Muscle of leg (tissue), 11 donors: ENCODE measurements around the gene ZBTB16. TPM values are rescaled to one million over a fixed set of nuclear protein-coding genes. Genes with fewer than 3 reads are reported as not detected.

ENCODE experiments used
- DNase-seq: peaks from one replicate; pipeline ENCODE4 v3.0.0; 2013
- H3K27ac ChIP-seq: one replicate; pipeline ENCODE4 v1.5.1; 2013; ENCODE audit warnings: mild to moderate bottlenecking, low read length, control low read depth
- H3K27me3 ChIP-seq: one replicate; pipeline ENCODE4 v1.6.1; 2013; ENCODE audit warnings: low read length; ENCODE audit not compliant: control insufficient read depth, insufficient read depth
- H3K36me3 ChIP-seq: one replicate; pipeline ENCODE4 v1.6.1; 2013; ENCODE audit warnings: low read length; ENCODE audit not compliant: control insufficient read depth, insufficient read depth
- H3K4me1 ChIP-seq: one replicate; pipeline ENCODE4 v1.6.1; 2013; ENCODE audit warnings: low read length; ENCODE audit not compliant: control insufficient read depth, insufficient read depth
- H3K4me3 ChIP-seq: one replicate; pipeline ENCODE4 v1.5.1; 2013; ENCODE audit warnings: low read length, control low read depth
- H3K9me3 ChIP-seq: replicated peaks from 2 replicates; pipeline ENCODE4 v1.6.1; 2013; ENCODE audit warnings: low read depth, low read length; ENCODE audit not compliant: control insufficient read depth
- WGBS: methylation state at CpG from one replicate; pipeline ENCODE4 v1.1.5; 2013; ENCODE audit warnings: missing lambda C conversion rate; ENCODE audit not compliant: insufficient coverage; 5-methylcytosine and 5-hydroxymethylcytosine counted together
- polyA plus RNA-seq, 8 donors: library from polyadenylated mRNA; unstranded; fragments of 120-200 nt; gene quantifications; one replicate each; pipeline versions ENCODE4 v1.2.1 to v1.2.3, GENCODE V29; 2013; ENCODE audit warnings: inconsistent platforms in 1 of 8, low replicate concordance in 1 of 8; ENCODE audit not compliant: insufficient read length in 8 of 8, insufficient read depth in 1 of 8
- total RNA-seq: library from RNA; stranded (reverse); fragments of 120-200 nt; gene quantifications from one replicate; pipeline ENCODE4 v1.2.4, GENCODE V29; 2013

Gene ZBTB16
- total and polyA plus RNA-seq, 9 donors = 1.7 to 10.0 (median 4.0) TPM

DNA sequence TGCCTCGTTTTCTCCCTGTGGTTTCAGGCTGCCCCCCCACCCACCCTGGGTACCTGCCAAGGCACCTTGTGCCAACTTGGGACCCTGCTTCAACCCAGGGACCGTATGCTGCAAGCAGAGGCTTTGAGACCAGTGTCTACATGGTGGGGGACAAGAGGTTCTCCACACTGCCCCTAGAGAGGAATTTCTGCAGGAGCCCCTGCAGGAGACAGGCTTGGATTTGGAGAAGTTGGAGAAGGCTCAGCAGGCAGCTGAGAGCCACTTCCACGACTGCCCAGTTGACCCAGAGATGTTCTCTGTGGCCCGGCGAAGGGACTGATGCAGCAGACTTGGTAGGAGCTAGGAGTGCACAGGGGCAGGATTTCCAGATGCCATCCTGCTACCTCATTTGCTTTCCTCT lies 216.6 kb downstream of the ZBTB16 start:
- Histone ChIP-seq H3K4me3 (no peak overlapping the region), H3K9me3 (no peaks in the 10 kb centered on the region), H3K27ac (no peak overlapping the region), H3K36me3 (no peaks in the 10 kb centered on the region), H3K4me1 (peaks cover 6% of the 10 kb centered on the region), H3K27me3 (peaks cover 17% of the 10 kb centered on the region)
- 80% methylated on average over 1 of the region's 5 CpGs for WGBS
- no peak for DNase-seq

DNA sequence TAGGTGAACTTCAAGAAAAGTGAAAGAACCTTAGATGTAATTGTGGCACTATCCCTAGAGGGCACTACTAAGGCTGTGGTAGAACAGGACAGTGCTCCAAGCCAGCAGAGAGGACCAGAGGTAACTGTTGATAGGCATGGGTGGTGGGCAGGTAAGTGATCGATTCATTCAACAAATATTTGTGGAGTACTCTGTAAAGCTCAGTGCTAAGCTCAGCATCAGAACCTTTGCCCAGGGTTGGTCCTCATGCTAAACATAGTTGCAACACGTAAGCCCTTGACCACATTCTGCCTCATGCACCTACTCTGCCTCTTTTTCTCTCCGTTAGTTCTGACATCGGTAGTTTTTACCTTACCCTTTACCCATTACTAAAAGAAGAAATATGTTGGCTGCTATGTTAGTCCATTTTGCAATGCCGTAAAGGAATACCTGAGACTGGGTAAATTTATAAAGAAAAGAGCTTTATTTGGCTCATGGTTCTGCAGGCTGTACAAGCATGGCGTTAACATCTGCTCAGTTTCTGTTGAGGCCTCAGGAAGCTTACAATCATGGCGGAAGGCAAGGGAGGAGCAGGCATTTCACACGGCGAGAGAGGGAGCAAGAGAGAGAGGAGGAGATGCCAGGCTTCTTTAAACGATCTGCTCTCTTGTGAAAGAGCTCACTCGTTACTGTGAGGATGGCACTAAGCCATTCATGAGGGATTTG lies 218.3 kb downstream of the ZBTB16 start:
- DNase-seq = no peak
- peaks cover 7% of the 10 kb centered on the region for H3K4me1 ChIP-seq
- 85% methylated on average over 5 of the region's 11 CpGs for WGBS
- H3K27ac ChIP-seq = no peak overlapping the region
- H3K27me3 ChIP-seq = peaks cover 12% of the 10 kb centered on the region
- no peaks in the 10 kb centered on the region for H3K36me3 ChIP-seq
- H3K4me3 ChIP-seq = no peak overlapping the region
- no peaks in the 10 kb centered on the region for H3K9me3 ChIP-seq

DNA sequence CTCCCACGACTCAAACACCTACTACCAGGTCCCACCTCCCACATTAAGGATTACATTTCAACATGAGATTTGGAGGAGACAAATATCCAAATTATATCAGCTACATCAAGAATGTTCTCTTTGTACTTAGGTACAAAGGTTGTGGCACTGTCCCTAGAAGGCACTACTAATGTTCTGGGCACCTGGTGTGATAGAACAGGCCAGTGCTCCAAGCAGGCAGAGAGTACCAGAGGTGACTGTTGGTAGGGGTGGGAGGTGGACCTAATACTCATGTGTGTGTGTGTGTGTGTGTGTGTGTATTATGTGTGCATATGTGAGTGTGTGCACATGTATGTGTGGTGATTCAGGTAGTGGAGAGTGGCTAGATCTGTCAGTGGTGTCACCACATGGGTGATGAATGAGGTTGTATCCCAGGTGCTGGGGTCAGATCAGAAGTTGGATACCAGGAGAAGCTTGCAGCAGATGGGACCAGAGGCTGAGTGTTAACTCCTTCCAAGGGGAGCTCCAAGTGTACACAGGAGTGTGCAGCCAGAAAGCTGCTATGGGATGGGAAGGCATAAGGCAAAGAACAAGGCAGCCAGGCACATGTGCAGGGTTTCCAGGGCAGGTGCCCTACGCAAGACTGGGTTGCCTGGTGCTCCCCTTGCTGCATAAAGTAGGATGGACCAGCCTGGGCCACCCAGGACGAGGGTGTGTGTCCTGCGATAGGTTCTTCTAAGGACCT lies 219.0 kb downstream of the ZBTB16 start:
- WGBS = 79% methylated on average over 2 of the region's 4 CpGs

DNA sequence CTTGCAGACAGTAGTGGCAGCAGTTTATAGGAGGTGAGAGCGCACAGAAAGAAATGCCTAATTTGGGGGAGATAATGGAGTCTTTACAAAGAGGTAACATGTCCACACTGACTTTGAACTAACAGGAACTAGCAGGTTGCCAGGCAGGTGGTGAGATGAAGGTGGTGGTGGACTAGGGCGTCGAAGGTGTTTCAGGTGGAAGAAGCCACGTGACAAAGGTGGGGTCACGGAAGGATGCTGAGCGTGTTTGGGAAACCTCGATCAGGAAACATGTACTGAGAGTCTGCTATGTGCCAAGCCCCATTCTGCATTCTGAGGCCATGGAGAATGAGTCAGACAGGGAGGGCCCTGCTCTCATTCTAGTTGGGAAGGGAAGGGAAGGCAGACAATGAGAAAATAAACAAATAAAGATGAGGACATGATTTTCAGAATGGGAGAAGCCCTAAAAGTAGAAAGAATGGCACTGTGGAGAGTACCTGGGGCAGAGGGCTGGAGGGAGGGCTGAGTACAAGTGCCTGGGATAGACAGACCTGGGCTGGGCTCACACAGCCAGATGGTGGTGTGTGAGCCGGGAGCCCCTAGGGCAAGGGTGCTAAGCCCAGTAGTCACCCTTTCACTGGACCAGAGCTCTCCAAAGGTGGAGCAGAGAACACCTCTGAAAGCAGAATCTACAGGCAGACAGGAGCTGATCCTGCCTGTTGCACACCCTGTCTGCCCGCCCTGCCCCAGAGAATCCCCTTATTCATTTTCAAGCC lies 220.5 kb downstream of the ZBTB16 start:
- Histone ChIP-seq H3K36me3 (no peaks in the 10 kb centered on the region), H3K4me1 (peaks cover 12% of the 10 kb centered on the region), H3K27me3 (peaks cover 4% of the 10 kb centered on the region), H3K27ac (no peak overlapping the region), H3K9me3 (no peaks in the 10 kb centered on the region), H3K4me3 (no peak overlapping the region)
- WGBS = 83% methylated on average over 8 of the region's 9 CpGs
- DNase-seq = no peak

More for the DNA sequence above, 219.0 kb downstream of the ZBTB16 start:
- Histone ChIP-seq H3K4me3 (no peak overlapping the region), H3K27ac (no peak overlapping the region), H3K36me3 (no peaks in the 10 kb centered on the region), H3K27me3 (peaks cover 12% of the 10 kb centered on the region), H3K9me3 (no peaks in the 10 kb centered on the region), H3K4me1 (peaks cover 7% of the 10 kb centered on the region)
- DNase-seq = no peak

DNA sequence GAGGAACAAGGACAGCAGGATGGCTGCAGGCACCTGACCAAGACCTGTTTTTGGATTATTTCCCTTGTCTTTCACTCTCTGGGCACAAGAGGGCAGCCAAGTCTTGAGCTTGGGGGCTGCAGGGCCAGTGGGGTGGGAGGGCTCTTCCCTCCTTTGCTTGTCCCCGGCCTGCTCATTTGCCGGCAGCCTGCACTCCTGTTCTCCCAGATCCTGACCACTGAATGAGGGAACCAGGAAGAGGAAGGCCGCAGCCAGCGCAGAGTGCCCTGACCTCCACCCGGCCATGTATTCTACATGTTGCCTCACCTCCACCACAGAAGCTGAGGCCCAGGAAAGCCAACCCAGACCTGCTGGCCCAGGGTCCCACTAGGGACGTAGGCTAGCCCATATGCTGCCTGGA lies 221.2 kb downstream of the ZBTB16 start:
- 54% methylated on average over 3 of the region's 6 CpGs for WGBS
- peak; percentile 74 for DNase-seq
- Histone ChIP-seq H3K27me3 (peaks cover 4% of the 10 kb centered on the region), H3K4me1 (peaks cover 14% of the 10 kb centered on the region), H3K9me3 (no peaks in the 10 kb centered on the region), H3K36me3 (no peaks in the 10 kb centered on the region), H3K4me3 (no peak overlapping the region), H3K27ac (no peak overlapping the region)

DNA sequence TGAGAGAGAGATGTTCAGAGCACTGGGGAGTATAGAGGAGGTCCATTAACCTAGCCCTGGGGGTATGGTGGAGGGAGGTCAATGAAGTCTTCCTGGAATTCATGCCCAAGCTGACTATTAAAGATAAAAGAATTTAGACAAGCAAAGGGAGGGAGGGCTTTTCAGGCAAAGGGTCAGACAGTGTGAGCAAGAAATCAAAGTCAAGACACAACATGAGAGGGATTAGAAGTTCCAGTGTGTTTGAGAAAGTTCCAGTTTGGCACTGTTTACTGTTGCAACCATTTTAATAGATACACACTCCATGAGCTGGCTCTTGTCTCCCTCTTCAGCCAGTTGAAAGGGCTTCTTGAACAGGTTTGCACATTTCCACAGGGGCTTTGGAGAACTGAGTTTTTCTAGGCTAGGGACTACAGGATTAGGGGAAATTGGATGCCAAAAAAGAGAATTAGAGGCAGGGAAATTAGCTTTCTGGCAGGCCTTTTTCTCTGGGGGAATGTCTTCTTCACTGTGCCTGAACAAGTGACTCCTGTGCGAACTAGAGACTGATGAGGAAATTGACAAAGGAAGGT lies 222.0 kb downstream of the ZBTB16 start:
- H3K4me1 ChIP-seq = peaks cover 16% of the 10 kb centered on the region
- no peaks in the 10 kb centered on the region for H3K36me3 ChIP-seq
- no peak overlapping the region for H3K27ac ChIP-seq
- H3K27me3 ChIP-seq = peaks cover 4% of the 10 kb centered on the region
- WGBS = 86% methylated on average over 1 of the region's 1 CpG
- DNase-seq = no peak
- H3K4me3 ChIP-seq = no peak overlapping the region
- H3K9me3 ChIP-seq = no peaks in the 10 kb centered on the region

DNA sequence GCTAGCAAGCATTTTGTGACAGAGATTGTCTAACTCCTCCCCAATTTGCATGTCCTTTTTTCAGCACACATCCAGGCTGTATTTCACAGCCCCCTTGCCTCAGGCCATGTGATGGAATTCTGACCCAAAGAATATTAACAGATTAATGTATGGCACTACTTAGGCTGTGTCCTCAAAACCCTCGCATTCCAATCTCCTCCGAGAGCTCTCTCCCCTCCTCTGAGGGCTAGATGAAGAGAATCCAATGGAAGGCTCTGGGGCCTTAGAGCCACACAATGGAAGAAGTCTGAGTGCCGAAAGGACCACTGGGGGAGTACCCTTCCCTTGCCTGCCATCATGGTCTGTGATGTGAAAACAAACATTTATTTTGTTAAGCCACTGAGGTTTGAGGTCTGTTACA lies 223.0 kb downstream of the ZBTB16 start:
- H3K36me3 ChIP-seq = no peaks in the 10 kb centered on the region
- H3K4me1 ChIP-seq = peaks cover 16% of the 10 kb centered on the region
- H3K9me3 ChIP-seq = no peaks in the 10 kb centered on the region
- no peak overlapping the region for H3K4me3 ChIP-seq
- no peak overlapping the region for H3K27ac ChIP-seq
- no peak for DNase-seq
- H3K27me3 ChIP-seq = peaks cover 4% of the 10 kb centered on the region
- no CpG with 5 or more reads among the region's 3 CpGs for WGBS

DNA sequence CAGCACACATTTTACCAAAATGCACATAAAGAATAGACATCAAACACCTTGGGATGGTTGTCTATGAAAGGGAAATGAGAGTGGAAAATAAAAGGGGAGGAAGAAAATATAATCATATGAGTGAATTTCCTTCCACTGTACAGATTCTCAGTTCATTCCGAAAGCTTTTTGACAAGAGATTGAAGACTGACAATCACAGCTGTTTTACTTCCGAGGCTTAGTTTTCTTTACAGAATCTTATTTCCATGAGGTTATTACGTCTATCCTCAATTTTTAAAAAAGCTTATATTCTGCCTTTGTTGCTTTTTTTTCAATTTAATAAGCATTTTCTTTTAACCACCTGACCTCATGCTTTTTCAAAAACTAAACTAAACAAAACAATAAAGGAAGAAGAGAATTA lies 223.9 kb downstream of the ZBTB16 start:
- Histone ChIP-seq H3K9me3 (no peaks in the 10 kb centered on the region), H3K4me3 (no peak overlapping the region), H3K27ac (no peak overlapping the region), H3K36me3 (no peaks in the 10 kb centered on the region), H3K27me3 (peaks cover 4% of the 10 kb centered on the region), H3K4me1 (peaks cover 16% of the 10 kb centered on the region)
- no peak for DNase-seq
- WGBS = no CpG with 5 or more reads among the region's 3 CpGs

DNA sequence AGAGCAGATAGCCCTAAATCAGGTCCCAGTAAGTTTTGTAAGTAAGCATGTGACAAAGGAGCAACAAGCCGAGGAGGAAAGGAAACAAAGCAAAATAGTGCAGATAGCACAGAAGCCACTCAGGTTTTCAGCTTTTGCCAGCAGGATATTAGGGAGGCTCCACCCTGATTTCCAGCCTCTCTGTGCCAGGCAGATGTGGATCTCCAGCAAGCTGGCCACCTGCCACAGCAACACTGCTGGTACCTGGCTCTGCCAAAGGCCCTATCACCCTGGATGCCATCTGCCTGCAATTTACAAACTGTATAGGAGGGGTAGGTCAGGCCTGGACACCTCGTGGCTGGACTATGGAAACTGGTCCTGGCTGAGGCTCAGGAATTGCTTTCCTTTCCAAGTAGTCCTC lies 224.5 kb downstream of the ZBTB16 start:
- Histone ChIP-seq H3K27me3 (peaks cover 4% of the 10 kb centered on the region), H3K9me3 (no peaks in the 10 kb centered on the region), H3K27ac (no peak overlapping the region), H3K36me3 (no peaks in the 10 kb centered on the region), H3K4me3 (no peak overlapping the region), H3K4me1 (peaks cover 16% of the 10 kb centered on the region)
- WGBS = 75% methylated on average over 1 of the region's 2 CpGs
- DNase-seq = no peak

DNA sequence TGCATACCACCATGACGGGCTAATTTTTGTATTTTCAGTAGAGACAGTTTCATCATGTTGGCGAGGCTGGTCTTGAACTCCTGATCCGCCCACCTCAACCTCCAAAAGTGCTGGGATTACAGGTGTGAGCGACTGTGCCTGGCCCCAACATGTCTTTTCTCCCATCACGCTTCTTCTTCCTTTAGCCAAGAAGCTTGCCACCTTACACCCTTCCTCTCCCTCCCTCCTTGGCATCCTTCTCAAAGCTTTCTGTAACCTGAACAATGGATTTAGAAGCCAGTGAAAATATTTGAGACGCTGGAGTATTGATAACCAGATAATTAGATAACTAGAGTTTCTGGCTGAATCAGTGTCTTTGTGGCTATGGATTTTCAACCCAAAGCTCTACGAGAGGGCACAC lies 225.4 kb downstream of the ZBTB16 start:
- no peaks in the 10 kb centered on the region for H3K36me3 ChIP-seq
- no peaks in the 10 kb centered on the region for H3K9me3 ChIP-seq
- H3K27ac ChIP-seq = no peak overlapping the region
- peaks cover 16% of the 10 kb centered on the region for H3K4me1 ChIP-seq
- H3K4me3 ChIP-seq = no peak overlapping the region
- H3K27me3 ChIP-seq = peaks cover 4% of the 10 kb centered on the region
- no peak for DNase-seq
- 94% methylated on average over 5 of the region's 7 CpGs for WGBS
